Thoracic aorta (tissue), 2 donors: ENCODE results near the gene NEMF. TPM values are rescaled to one million over a fixed set of nuclear protein-coding genes. Genes with fewer than 3 reads are reported as not detected.

ENCODE experiments used
- ATAC-seq: fragments of 150-250 bp; one replicate; pipeline ENCODE4 v1.8.0; 2017; ENCODE audit warnings: low read depth; ENCODE audit not compliant: insufficient number of reproducible peaks, low FRiP score
- DNase-seq: peaks from one replicate; pipeline ENCODE4 v3.0.0-alpha.2; 2020; ENCODE audit warnings: low spot score
- H3K27ac ChIP-seq, 2 donors: fragments of 200-600 bp; sonication (generic); 1 replicate in 1 of 2; 2 replicates in 1 of 2; pipeline ENCODE4 v1.5.1; 2016; ENCODE audit warnings: mild to moderate bottlenecking in 2 of 2, moderate library complexity in 2 of 2
- H3K27me3 ChIP-seq: fragments of 200-600 bp; sonication (generic); replicated peaks from 2 replicates; pipeline ENCODE4 v1.6.0; 2016; ENCODE audit warnings: mild to moderate bottlenecking; ENCODE audit not compliant: insufficient read depth
- H3K36me3 ChIP-seq: fragments of 200-600 bp; sonication (generic); one replicate; pipeline ENCODE4 v1.5.1; 2016
- H3K4me1 ChIP-seq, 2 donors: fragments of 200-600 bp; sonication (generic); 1 replicate in 1 of 2; 2 replicates in 1 of 2; pipeline versions ENCODE4 v1.5.1 to v1.6.0; 2016; ENCODE audit warnings: low read depth in 2 of 2, mild to moderate bottlenecking in 1 of 2; ENCODE audit not compliant: control insufficient read depth in 1 of 2
- H3K4me3 ChIP-seq: fragments of 200-600 bp; sonication (generic); 2 replicates; pipeline ENCODE4 v1.5.1; 2016; ENCODE audit warnings: mild to moderate bottlenecking
- H3K9me3 ChIP-seq: fragments of 200-600 bp; sonication (generic); 2 replicates; pipeline ENCODE4 v1.5.1; 2016
- CTCF ChIP-seq: fragments of 200-600 bp; sonication (generic); IDR thresholded peaks from one replicate; pipeline ENCODE4 v1.5.1; 2019; ENCODE audit warnings: antibody characterized with exemption
- total RNA-seq, 2 donors: library from RNA; depleted of rRNA; stranded (reverse); fragments of >200 nt; gene quantifications; one replicate each; pipeline versions ENCODE4 v1.1.0 to v1.2.3, GENCODE V29; 2016

NEMF gene
- total RNA-seq, 2 donors from 2014 or later = 49.5 to 126 TPM

- H3K27me3 ChIP-seq = no peaks in the 10 kb centered on the region
- peak; percentile 30 for DNase-seq
- H3K27ac ChIP-seq = no peak overlapping the region
Measured at GRCh38 chr14:49853572-49854375, 1.2 kb upstream of the NEMF start.

GRCh38 chr14:49853158-49853477 lies 530 bp upstream of the NEMF start:
- H3K27me3 ChIP-seq = no peaks in the 10 kb centered on the region
- H3K27ac ChIP-seq = peak overlapping the region; percentile 83 to 84
- ATAC-seq (no peak), DNase-seq (no peak)
- no peaks in the 10 kb centered on the region for H3K9me3 ChIP-seq
- peaks cover 9 to 13% of the 10 kb centered on the region in 2 donors for H3K4me1 ChIP-seq
- no peak for TF ChIP-seq CTCF
- H3K4me3 ChIP-seq = peak overlapping the region; percentile 79
- H3K36me3 ChIP-seq = peaks cover 8% of the 10 kb centered on the region

More at GRCh38 chr14:49853572-49854375, 1.2 kb upstream of the NEMF start:
- ATAC-seq = peak; percentile 70
- Histone ChIP-seq H3K4me3 (peak overlapping the region; percentile 79), H3K9me3 (no peaks in the 10 kb centered on the region), H3K4me1 (peaks cover 9 to 13% of the 10 kb centered on the region in 2 donors), H3K36me3 (peaks cover 8% of the 10 kb centered on the region)
- peak; percentile 65 for TF ChIP-seq CTCF

- Histone ChIP-seq H3K27me3 (no peaks in the 10 kb centered on the region), H3K9me3 (no peaks in the 10 kb centered on the region), H3K27ac (peak overlapping the region; percentile 83 to 84), H3K36me3 (peaks cover 8% of the 10 kb centered on the region), H3K4me3 (peak overlapping the region; percentile 79), H3K4me1 (peaks cover 9 to 13% of the 10 kb centered on the region in 2 donors)
- no peak for DNase-seq
- ATAC-seq = no peak
- TF ChIP-seq CTCF = no peak
Measured at GRCh38 chr14:49851813-49852212, 775 bp downstream of the NEMF start.

GRCh38 chr14:49849213-49849847 lies 3.3 kb downstream of the NEMF start:
- peaks cover 15% of the 10 kb centered on the region for H3K36me3 ChIP-seq

More at GRCh38 chr14:49849213-49849847, 3.3 kb downstream of the NEMF start:
- H3K27ac ChIP-seq = no peak overlapping the region
- no peaks in the 10 kb centered on the region for H3K27me3 ChIP-seq
- H3K4me3 ChIP-seq = no peak overlapping the region
- no peak for TF ChIP-seq CTCF
- H3K9me3 ChIP-seq = no peaks in the 10 kb centered on the region
- DNase-seq = no peak
- H3K4me1 ChIP-seq = peaks cover 9 to 13% of the 10 kb centered on the region in 2 donors
- no peak for ATAC-seq
